Measurements from ENCODE around the gene TDRD7. TPM values are rescaled to one million over a fixed set of nuclear protein-coding genes. Genes with fewer than 3 reads are reported as not detected.

Gene TDRD7
- total RNA-seq, 3 donors from 2014 or later, result 31.1 to 36.6 (median 33.4) TPM

DNA sequence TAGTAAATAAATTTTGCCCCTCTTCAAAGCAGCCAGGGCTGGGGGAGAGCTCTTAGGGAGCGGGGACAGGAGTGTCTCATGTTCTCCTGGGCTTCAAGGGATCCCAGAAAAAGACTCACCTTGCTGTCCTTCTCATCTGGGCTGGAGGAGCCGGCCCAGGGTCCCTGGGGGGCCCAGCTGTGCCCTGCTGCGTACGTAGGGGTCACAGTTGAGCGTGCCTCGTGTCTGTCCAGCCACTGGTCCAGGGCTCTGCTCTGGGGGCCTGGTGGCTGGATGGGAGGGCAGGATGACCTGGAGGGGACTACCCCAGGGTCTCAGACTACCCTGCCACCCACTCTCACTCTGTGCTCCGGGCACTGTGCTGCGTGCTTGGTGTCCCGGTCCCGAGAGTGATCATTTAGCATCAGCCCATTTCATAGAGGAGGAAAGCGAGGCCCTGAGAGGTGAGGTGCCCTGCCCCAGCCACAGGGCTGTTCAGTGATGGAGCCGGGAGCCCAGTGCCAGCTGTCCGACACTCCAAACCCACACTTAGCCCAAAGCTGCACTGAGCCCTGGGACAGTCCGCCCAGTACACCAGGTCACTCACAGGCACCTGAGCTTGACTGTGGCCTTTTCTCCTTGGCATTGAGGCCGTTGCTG lies 26.2 kb upstream of the TDRD7 start:
- no peak for ATAC-seq
- intact Hi-C loops (cut with DNase I, micrococcal nuclease), result no loop called here

DNA sequence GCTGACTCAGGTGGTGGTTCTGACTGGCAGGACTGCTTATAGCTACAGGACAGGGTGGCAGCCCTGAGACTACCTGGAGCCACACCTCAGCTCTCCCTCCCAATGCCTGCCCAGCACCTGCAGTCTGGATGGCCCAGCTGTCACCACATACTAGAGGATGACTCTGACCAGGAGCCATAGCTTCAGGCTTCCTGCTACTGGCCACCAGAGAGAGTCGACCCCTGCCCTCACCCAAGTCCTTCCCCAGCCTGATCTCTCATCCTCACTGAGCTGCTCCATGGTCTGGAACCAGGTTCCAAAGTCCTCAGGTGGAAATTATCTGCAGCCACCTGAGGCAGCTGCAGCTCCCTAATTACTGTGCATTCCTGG lies 25.6 kb upstream of the TDRD7 start:
- Histone ChIP-seq H3K4me3 (no peak overlapping the region), H3K36me3 (ENCODE audit: low read depth) (no peaks in the 10 kb centered on the region), H3K4me1 (ENCODE audit: low read depth) (peaks cover 17% of the 10 kb centered on the region), H3K9me3 (no peaks in the 10 kb centered on the region)
- TF ChIP-seq, protein P1, sequence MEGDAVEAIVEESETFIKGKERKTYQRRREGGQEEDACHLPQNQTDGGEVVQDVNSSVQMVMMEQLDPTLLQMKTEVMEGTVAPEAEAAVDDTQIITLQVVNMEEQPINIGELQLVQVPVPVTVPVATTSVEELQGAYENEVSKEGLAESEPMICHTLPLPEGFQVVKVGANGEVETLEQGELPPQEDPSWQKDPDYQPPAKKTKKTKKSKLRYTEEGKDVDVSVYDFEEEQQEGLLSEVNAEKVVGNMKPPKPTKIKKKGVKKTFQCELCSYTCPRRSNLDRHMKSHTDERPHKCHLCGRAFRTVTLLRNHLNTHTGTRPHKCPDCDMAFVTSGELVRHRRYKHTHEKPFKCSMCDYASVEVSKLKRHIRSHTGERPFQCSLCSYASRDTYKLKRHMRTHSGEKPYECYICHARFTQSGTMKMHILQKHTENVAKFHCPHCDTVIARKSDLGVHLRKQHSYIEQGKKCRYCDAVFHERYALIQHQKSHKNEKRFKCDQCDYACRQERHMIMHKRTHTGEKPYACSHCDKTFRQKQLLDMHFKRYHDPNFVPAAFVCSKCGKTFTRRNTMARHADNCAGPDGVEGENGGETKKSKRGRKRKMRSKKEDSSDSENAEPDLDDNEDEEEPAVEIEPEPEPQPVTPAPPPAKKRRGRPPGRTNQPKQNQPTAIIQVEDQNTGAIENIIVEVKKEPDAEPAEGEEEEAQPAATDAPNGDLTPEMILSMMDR (IDR thresholded peaks at IDR 0.05), result no peak
- DNase-seq (peak in 2 of 3 donors; percentile 46 to 55), ATAC-seq (peak; percentile 74)
- intact Hi-C loops (cut with DNase I, micrococcal nuclease), result no loop called here

More for the DNA sequence above, 26.2 kb upstream of the TDRD7 start:
- TF ChIP-seq, protein P1 (IDR thresholded peaks at IDR 0.05), result no peak
- Histone ChIP-seq H3K36me3 (ENCODE audit: low read depth) (no peaks in the 10 kb centered on the region), H3K9me3 (no peaks in the 10 kb centered on the region), H3K4me1 (ENCODE audit: low read depth) (peaks cover 17% of the 10 kb centered on the region), H3K4me3 (no peak overlapping the region)
- DNase-seq, result no peak

DNA sequence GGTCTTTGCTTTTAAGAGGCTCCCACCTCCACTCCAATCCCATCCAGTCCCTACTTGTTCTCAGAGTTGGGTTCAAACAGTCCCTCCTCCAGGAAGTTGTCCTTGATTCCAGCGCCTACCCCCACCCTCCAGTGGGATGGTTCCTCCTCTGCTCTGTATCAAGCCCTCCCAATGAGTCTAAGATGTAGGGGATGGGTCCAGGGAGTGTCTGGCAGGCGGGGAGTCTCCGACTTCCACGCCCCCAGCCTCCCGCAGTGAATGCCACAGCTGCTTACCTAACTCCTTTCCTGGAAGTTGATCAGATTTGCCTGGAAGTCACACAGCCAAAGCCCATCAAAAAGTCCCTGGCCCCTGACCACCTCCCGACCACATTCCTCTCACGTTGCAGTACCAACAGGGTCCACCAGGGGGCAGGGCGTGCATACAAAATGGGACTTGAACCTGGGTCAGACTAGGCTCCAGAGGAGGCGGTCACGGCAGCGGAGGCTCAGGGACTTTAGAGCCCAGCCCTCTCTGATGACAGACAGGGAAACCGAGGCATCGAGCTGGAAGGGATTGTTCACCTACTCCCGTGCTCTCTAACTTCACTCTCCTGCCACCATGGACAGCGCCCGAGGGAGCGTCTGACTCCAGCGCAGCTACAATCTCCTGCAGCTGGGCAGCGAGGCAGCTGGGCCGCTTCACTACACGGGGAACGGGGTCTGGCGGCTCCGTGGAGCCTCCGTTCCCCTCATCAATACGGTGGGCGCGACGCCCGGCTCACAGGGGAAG lies 25.0 kb upstream of the TDRD7 start:
- intact Hi-C loops (cut with DNase I, micrococcal nuclease), result no loop called here
- no peak overlapping the region for H3K4me3 ChIP-seq
- TF ChIP-seq, protein P1 (IDR thresholded peaks at IDR 0.05), result peak; percentile 89
- peak; percentile 69 to 89 (median 84) for DNase-seq
- peaks cover 17% of the 10 kb centered on the region for H3K4me1 ChIP-seq (ENCODE audit: low read depth)
- H3K36me3 ChIP-seq (ENCODE audit: low read depth), result no peaks in the 10 kb centered on the region
- H3K9me3 ChIP-seq, result no peaks in the 10 kb centered on the region
- ATAC-seq, result peak; percentile 77

DNA sequence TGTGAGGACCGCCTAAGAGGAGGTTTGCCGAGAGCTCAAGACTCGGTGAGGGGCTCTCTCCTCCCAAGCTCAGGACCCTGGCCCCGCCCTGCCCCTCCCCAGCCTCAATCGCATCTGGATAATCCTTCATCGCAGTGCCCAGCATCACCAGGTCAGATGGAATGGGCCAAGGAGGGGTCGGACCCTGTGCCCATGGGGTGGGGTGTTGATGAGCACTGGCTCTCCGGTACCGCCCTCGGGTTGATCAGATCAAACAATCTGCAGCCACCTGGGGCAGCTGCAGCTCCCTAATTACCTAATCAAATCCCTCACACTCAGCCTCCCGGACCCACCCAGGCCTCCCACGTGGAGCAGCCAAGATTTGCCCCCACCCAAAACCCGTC lies 24.4 kb upstream of the TDRD7 start:
- TF ChIP-seq, protein P1 (IDR thresholded peaks at IDR 0.05), result no peak
- intact Hi-C loops (cut with DNase I, micrococcal nuclease), result no loop called here
- peaks cover 16% of the 10 kb centered on the region for H3K4me1 ChIP-seq (ENCODE audit: low read depth)
- DNase-seq (no peak), ATAC-seq (no peak)
- H3K9me3 ChIP-seq, result no peaks in the 10 kb centered on the region
- H3K36me3 ChIP-seq (ENCODE audit: low read depth), result no peaks in the 10 kb centered on the region
- no peak overlapping the region for H3K4me3 ChIP-seq

DNA sequence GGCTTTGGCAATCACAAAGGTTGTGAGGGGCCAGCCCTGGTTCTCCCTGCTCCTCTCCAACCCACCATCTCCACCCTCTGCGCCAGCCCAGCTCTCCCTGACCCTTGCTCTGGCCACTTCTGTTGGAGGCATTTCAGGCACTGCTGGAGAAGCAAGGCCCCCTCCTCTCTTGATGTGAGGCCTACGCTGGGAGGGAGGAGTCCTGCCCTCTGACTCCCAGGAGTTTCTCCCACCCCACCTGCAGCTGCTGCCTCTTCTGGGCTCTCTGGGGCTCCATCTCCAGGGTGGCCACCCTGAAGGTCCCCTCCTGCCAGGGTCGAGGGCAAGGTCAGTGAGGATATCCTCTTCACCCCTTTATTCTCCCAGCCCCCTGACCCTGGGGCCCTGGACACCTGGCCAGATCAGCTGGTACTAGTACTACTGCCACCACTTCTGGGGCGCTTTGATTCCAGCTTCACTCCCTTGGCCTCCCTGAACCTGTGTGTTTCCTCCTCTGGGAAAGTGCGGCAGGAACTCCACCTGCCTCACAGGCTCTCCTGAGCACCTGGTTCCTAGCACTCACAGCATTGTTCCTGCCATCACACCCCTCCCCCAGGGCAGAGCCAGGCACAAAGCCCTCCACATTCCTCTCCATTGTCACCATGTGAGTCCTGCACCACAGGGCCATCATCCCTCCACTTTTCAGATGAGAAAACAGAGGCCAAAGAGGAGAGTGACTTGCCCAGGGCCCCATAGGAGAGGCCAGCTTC lies 23.8 kb upstream of the TDRD7 start:
- DNase-seq (no peak), ATAC-seq (no peak)
- Histone ChIP-seq H3K4me1 (ENCODE audit: low read depth) (peaks cover 13% of the 10 kb centered on the region), H3K36me3 (ENCODE audit: low read depth) (no peaks in the 10 kb centered on the region), H3K4me3 (no peak overlapping the region), H3K9me3 (no peaks in the 10 kb centered on the region)
- intact Hi-C loops (cut with DNase I, micrococcal nuclease), result no loop called here
- TF ChIP-seq, protein P1 (IDR thresholded peaks at IDR 0.05), result no peak

Data from mucosa of descending colon (tissue), 3 donors.